HG03571 (cell line): ENCODE results near the gene EDDM3A.

ENCODE experiments used
- ATAC-seq: cut with Tn5 transposase; IDR thresholded peaks from one replicate; pipeline ENCODE4 v1.9.1; 2021; ENCODE audit not compliant: unreplicated experiment

Gene EDDM3A

GRCh38 chr14:20782280-20782890, 36.7 kb downstream of the EDDM3A start:
- ATAC-seq = peak; percentile 45

GRCh38 chr14:20787025-20787424, 41.3 kb downstream of the EDDM3A start:
- no peak for ATAC-seq

- no peak for ATAC-seq
Observed at GRCh38 chr14:20789230-20789813, 43.6 kb downstream of the EDDM3A start.

- ATAC-seq = no peak
Observed at GRCh38 chr14:20790464-20791116, 44.9 kb downstream of the EDDM3A start.

- no peak for ATAC-seq
Observed at GRCh38 chr14:20791187-20791586, 45.5 kb downstream of the EDDM3A start.

- no peak for ATAC-seq
Observed at GRCh38 chr14:20791597-20791996, 45.9 kb downstream of the EDDM3A start.

- no peak for ATAC-seq
Observed at GRCh38 chr14:20792556-20792955, 46.9 kb downstream of the EDDM3A start.

GRCh38 chr14:20794644-20795369, 49.1 kb downstream of the EDDM3A start:
- ATAC-seq = no peak

- ATAC-seq = no peak
Observed at GRCh38 chr14:20797164-20797563, 51.5 kb downstream of the EDDM3A start.
